DMS153 treated with DMSO at 0.1 percent for 48 hours (cell line): ENCODE measurements around the gene NAGA.
"Not testable (repeated sequence)": the region's sequence is repeated elsewhere in the genome, so short reads cannot be mapped to it uniquely, and the experiment has no call there.

ENCODE experiments used
- DNase-seq: peaks from one replicate; lab custom pipeline; 2025; ENCODE audit not compliant: unreplicated experiment; lab: John Stamatoyannopoulos, UW

NAGA gene

DNA sequence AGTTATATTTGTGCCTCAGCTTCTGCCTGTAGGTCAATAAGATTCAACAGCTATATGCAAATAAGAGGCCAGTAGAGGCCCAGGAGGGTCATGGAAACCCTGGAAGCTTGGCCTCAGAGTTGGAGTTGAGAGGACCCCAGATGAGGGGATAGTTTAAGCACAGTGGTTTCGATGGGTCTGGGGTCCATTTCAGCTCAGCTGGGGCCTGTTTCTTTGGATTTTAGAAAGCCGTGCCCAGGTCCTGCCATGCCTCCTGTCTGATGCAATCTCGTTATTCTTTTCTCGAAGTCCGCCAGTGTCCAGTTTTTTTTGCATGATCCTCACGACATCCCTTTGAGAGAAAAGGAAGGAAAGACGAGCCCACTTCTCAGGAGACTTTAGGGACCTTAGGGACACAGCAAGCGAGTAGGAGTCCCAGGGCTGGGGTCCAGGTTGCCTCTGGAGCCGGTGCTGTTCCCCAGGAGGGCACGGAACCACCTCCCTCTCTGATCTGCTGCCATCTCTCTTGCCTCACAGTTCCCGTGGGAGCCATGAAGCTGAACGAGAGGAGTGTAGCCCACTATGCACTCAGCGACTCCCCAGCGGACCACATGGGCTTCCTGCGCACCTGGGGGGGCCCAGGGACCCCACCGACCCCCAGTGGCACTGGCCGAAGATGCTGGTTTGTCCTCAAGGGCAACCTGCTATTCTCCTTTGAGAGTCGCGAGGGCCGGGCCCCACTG lies 6.3 kb upstream of the NAGA start:
- no peak for DNase-seq

DNA sequence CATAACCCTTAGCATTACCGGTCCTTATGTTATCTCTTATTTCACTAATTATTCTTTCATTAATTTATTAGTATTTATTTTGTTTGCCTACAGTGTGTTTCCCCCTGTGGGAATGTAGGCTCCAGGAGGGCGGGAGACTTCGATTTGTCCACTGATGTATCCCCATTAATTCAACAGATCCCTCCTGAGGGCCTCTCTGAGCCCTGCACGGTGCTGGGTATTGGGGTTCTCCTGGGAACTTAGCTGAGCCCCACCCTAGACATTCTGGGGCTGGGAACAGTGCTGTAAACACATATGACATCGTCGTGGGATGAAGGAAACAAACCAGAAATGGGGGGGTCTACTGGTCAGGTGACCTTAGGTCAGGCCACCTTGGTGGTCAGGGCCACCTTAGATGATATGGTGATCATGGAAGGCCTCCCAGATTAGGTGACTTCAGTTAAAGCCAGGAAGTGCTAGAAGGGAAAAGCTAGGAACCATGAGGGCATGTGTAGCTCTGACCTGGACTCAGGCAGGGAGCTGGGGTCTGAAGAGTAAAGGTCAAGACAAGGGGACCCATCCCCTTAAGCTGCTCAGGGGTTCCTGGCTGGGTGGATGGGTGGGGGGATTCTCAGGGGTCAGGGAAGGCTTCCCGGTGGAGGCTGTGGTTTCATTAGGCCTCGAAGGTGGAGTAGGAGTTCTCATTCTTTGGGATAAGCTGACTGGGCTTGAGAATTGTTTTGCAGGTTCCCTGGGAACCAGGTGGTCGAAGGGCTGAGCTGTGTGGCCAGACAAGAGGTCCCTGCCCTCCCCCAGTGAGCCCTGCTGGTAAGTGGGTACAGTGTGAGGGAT lies 4.4 kb upstream of the NAGA start:
- no peak for DNase-seq

DNA sequence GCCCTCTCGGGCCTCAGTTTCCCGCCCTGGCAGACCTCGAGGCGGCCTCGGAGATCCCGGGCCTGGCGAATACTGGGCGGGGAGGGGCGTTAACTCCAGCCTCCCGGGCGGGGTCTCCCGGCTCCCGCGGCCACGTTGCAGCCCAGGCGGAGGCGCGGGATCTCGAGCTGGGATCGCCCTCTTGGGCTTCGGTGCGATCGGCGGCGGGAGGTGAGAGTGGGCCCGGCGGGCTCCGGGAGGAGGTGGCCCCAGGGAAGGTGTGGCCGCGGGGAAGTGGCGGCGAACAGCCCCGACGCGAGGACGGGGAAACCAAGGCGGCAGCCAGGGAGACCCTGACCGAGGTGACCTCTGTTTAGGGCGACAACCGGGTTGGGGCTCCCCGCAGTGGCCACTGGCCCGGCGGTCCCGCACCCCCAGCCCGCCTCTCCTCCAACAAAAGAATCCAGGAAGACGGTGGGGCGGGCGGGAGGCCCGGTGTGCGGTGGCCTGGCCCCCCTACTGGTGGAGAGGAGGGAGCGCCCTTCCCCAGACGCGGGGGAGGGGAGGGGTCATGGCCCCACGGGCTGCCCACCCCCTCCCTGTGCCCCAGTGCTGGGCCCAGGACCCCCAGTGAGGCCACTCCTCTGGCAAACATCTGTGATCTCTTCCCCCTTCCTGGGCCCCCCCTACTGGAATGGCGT lies 3.7 kb upstream of the NAGA start, which contains the start of gene PHETA2:
TSS of gene PHETA2 (plus strand) at position 117 of the 680 bp plus-strand sequence. CDS start 3,046 bp downstream, outside the sequence.
- DNase-seq: no peak

DNA sequence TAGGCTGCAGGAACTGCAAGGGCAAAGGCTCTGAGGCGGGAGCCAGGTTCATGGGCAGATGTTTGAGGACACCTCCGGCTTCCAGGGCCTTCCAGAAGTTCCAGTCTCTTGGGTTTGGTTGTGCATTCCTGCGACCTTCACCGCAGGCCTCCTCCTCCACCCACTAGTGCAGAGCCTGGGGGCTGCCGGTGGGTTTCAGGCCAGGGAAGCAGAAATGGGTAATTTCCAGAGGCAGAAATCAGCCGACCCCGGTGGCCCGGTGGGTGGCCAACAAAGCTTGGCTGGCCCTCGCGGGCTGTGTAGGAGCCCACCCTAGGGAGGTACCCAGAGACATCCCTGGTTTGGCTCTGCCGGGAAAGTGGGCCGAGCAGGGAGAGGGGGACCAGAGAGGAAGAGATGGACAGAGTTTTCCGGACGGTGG lies 3.0 kb upstream of the NAGA start:
- DNase-seq: no peak

DNA sequence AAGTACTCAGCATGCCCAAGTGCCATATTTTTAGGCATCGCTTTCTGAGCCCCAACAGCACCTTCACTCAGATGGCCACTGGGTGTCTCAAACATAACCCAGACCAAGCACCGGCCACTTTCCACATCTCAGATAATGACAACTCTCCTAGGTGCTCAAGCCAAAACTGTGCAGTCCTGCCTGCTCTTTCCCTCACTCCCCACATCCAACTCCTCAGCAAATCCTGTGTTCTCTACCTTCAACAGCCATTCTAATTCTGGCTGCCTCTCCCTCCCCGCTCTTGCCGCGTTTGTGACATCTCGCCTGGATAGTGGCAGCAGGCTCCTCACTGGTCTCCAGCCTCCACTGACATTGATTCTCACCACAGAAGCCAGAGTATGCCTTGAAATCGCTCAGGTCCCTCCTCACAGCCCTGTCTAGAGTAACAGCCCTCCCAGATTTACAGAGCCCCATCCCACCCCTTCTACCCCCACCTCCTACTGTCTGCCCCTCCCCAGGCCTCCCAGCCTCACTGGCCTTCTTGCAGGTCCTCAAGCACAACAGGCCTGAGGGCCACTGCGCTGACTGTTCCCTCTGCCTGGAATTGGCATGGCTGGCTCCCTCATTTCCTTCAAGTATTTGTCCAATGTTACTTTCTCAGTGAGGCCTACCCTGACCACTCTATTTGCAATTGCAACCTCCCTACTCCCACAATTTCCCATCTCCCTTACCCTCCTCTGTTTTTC lies 2.2 kb upstream of the NAGA start:
- no peak for DNase-seq

DNA sequence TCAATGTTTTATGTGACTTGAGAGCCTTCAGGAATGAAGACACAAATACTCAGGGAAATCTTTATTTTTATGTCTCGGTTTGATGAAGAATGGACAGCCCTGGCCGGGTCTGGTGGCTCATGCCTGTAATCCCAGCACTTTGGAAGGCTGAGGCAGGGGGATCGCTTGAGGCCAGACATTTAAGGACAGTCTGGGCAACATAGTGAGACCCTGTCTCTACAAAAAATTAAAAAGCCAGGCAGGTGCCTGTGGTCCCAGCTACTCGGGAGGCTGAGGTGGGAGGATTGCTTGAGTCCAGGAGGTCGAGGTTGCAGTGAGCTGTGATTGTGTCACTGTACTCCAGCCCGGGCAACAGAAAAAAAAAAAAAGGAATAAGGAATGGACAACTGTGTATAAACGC lies 896 bp upstream of the NAGA start:
- DNase-seq: not testable (repeated sequence)

DNA sequence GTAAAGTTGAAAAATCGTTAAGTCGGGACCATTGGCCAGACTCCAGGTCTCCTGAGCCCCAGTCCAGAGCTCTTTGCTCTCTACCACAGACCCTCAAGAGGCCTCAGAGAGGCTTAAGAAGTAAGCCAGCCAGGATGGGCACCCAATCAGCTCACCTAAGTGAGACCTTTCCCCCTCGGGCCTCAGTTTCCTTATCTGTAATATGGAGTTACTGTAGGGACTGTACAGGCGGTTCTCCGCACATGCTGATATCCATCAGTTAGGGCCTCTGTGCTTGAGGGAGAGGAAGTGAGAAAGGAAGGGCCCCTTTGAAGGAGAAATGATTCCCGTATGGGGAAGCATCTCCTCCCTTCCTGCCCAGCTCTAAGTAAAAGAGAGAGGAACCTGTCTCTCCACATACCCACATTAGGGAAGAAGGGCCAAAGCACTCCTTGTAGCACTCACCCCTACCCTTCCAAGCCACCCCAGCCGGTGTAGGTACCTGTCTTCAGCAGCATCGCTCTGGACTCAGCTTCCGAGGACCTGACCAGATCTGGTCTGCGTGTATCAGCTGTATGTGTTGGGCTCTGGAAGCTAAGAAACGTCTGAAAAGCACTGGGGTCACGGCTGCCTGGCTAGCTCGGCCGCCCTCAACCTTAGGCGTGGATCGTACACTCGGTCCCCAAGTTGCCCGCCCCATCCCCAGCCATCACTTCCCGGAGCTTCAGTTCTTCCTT lies 653 bp downstream of the NAGA start:
- DNase-seq: no peak

DNA sequence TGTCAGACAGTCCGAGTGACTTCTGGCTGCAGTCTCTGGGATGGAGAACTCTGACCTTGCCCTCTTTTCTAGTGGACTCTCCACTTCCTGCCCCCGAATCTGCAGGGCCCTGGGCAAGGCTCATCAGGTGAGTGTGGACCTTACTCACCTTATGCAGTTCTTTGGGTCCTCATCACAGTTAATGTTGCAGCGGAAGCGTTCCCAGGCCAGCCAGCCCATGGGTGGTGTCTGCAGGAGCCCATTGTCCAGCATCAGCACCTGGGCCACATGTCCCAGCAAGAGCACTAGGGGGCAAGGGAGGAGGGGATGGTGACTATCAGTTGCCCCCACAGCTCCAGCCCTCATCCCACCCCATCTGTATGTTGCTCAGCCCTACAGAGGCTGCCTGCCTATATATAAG lies 2.3 kb downstream of the NAGA start:
- DNase-seq: no peak

DNA sequence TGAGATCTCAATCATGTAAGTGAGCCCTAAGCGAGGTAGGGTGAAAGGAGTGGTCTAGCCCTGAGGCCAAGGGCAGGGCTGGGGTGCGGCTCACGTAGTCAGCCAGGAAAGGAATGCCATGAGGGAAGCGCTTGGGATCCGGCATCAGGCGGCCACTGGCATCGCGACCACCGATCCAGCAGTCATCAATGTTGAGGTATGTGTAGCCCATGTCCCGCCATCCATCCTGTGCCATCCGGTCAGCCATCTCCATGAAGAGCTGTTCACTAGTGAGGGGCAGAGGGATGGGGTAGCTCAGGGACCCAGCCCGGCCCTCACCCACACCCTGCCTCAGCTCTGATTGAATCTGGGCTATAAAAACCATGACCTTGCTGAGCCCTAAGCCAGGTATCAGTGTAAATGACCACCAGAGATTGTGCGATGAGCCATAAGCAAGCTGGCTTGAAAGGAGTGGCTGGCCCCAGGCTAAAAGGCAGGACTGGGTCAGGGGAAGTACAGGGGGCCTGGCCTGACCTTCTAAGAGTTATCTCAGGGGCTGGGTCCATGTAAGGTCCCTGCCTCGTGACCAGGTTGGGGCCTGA lies 2.9 kb downstream of the NAGA start:
- DNase-seq: no peak

DNA sequence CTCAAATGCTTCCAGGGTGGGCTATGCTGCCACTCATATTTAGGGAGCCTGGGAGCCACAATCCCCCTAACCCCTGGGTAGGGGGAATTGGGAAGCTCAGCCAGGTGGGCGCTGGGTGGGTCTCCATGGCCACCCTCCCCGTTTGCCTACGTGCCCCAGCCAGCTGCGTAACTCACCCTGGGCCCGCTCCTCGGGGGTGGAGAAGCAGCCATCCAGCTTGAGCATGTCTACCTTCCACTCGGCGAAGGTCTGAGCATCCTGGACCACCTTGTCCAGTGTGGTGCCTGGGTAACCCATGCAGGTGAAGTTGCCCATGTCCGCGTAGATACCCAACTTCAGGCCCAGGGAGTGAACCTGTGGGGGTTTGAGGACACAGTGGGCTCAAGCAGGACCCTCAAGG lies 3.7 kb downstream of the NAGA start:
- no peak for DNase-seq

DNA sequence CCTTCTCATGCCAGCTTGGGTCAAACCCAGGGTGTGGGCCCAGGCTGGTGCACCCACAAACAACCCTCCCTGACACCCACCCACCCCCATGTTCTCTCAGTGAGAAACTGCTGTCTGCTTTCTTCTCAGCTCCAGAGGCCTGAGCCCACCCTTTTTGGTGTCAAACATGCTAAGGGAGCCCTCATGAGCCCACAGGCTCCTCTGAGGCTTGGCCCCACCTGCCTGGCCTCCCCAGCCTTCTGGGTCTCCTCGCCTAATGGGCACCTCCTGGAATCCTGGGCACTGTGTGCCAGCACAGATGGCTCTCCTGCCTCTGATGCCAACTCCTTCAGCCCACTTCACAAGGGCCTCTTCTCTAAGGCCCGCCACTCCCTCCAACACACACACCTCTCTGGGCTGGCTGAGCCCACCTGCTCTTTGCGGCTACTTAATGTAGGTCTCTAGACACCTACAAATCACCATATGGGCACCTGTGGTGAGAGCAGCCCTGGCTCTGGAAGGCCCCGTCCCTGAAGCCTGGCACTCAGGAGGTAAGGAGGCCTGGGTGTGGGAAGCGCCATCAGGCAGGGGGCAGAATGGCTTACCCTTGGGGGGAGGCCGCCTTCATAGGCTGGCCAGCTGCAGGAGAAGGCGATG lies 4.4 kb downstream of the NAGA start:
- no peak for DNase-seq

DNA sequence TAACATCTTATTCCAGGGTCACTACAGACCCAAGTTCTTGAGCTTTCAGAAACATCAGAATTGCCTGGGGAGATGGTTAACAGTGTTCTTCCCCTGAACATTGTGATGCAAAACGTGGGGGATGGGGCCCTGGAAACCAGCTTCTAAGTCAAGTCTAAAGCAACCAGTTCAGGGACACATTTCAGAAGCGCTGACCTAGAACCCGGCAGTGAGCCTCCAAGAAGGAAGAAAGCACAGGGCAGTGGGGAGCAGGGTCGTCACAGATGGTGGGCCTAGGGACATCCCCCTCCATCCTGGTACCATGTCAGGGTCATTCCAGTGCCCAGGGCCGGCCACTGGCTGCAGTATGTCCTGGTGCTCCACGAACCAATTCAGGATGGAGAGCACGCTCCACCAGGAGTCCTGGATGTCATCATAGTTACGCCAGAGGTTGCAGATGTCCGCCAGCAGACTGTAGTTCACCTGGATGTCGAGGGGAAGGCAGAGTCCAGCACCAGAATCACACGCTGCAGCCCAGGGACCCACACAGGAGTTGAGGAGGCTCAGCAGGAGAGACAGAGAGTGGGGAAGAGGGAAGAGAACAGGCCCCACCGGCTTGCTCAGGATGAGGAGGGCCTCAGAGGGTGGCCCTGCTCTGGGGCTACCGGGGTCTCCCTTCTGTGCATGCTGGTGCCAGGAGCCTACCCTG lies 5.0 kb downstream of the NAGA start:
- no peak for DNase-seq

DNA sequence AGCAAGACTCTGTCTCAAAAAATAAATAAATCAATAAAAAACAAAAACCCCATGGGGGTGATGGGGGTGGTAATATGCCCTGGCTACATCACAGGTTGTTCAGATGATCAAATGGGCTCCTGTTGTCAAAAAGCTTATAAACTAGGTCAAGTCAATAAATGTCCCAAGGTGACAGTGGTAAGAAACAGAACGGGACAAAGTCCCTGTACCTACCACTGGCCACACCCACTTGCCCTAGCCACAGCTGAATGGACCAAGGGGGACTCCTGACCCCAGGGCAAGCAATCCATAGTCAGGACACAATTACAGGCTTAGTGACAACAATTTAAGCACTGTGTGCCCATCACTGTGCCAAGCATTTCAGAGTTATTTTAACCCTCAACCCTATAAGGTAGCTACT lies 6.0 kb downstream of the NAGA start:
- DNase-seq: no peak

DNA sequence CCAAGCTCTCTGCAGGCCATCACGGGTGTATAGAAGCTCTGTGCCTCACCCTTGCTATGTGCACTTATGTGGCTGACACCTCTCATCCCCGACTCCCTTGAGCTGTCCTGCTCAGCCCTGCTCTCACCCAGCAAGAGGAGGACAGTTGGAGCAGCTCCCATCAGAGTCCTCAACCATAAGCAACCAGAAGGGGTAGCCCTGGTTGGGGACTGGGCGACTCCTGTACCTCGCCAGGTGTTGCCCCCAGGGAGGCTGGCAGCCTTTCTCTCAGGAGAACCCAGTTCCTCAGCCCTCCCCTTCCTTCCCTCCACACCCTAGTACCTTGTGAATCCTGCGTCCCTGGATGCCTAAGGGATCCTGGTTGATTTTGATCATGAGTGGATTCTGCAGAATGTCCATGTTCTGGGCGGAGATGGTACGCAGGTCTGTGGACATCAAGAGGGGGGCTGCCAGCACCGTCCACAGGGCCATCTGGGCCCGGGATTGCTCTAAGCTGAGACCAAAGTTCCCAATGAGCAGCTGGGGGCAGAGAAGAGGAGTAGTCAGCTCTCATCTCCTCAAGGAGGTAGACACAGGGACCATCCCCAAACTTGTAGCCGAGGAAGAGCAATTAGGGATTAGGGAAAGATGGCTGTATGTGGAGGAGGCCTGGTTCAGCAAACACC lies 8.0 kb downstream of the NAGA start:
- DNase-seq: no peak

DNA sequence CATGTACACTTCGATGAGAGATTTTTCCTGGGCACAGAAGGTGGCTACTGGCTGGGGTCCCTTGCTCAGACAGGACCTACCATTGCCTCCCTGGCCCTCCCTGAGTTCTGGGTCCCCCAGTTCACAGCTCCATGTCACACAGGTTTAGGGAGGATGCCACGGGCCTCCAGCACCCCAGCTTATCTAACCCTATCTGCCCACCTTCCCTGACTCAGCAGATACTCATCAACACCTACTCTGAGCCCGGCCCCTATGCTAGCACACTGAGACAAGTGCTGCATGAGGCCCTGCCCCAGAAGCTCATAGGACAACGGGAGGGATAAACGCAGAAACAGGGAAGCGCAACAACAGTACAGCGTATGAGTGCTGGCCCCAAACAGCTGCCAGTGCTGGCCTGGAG lies 9.6 kb downstream of the NAGA start:
- no peak for DNase-seq

DNA sequence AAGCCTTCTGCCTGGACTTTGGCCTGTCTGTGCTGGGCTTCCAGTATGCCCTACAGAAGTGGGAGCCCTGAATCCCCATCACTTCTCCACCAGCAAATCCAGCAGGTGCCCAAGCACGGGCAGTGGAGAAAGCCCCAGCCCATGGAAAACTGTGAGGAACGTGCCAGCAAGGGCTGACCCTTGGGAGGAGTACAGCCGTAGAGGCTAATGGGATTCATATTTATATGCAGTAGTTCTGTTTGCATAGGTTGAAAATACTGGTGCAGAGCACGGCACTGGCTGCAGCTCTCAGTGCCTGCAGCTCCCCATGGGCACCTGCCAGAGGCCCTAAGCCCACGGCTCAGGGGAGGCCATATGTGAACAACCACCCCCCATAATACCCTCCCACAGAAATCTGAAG lies 10.1 kb downstream of the NAGA start:
- DNase-seq: no peak

DNA sequence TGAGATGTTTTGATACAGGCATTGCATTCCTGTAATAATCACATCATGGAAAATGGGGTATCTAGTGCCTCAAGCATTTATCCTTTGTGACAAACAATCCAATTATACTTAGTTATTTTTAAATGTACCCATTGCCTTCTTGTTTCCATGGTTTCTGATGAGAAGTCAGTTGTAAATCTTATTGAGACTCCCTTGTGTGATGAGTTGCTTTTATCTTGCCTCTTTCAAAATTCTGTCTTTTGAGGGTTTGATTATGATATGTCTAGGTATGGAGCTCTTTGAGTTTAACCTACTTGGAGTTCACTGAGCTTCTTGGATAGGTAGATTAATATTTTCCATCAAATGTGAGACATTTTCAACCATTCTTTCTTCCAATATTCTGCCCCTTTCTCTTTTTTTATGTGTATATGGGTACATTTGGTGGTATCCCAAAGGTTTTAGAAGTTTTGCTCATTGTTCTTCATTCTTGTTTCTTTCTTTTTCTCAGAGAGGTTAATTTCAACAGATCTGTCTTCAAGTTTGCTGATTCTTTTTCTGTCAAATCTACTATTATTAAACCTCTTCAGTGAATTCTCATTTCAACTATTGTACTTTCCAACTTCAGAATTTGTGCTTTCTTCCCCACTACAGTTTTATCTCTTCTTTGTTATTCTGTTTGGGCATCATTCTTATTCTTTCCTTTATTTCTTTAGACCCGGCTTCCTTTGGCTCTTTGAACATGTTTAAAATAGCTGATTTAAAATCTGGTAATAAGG lies 13.7 kb downstream of the NAGA start:
- DNase-seq: no peak

DNA sequence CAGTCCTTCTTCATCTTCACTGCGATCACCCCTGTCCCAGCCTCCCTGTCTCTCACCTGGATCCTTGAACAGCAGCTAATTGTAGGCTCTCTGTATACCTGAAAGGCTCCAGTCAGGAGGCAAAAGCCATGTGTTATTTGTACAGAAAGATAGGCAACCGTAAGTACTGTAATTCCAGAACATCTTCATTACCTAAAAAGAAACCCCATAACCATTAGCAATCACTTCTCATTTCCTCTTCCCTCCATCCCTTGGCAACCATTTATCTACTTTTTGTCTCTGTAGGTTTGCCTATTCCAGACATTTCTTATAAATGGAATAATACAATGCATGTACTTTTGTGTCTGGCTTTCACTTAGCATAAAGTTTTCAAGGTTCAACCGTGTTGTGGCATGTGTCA lies 17.8 kb downstream of the NAGA start:
- DNase-seq: no peak
